ENCODE measurements around the gene HDAC10.

DNA sequence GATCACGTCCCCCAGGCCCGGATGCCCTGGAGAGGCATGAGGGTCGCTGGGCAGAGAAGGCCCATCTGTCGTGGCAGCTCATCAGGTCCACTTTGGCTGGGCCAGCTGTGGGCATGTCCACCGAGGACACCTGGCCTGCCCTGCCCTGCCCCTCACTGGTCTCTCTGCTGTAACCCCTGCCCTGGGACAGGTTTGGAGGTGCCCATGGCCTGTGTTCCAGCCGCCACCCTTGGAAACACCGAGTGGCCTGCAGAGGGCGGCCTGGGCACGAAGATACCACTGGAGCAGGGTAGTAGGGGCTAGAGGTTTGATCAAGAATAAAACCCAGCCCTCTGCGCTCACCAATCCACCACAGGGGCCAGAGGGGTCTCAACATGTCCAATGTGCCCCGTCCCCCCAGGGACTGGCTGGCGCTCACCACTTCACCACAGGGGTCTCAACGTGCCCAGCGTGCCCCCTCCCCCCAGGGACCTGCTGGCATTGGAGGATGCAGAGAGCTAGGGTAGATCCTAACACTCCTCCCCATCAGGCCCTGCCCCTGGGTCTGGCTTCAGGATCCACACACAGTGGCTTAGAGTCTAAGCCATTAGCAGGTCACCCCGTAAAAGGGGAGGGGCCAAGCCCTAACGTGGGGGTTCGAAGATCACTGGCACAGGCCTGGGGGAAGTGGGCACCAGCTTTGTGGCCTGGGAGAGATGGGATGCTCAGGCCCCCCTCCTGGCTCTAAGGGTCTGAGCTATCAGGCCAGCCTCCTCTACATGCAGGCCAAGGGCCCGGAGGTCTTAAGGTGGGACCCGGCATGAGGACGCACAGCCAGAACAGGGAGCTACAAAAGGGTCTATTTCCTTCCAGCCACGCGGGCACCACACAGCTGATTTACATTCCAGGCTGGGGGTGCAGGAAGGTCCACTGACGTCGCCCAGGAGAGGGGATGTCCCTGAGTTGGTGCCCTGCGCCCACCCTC lies 1.3 kb upstream of the HDAC10 start:
- no peak for TF ChIP-seq EZH2phosphoT487 (IDR thresholded peaks at IDR 0.05; ENCODE audit: low read depth)
- TF ChIP-seq, protein P1, sequence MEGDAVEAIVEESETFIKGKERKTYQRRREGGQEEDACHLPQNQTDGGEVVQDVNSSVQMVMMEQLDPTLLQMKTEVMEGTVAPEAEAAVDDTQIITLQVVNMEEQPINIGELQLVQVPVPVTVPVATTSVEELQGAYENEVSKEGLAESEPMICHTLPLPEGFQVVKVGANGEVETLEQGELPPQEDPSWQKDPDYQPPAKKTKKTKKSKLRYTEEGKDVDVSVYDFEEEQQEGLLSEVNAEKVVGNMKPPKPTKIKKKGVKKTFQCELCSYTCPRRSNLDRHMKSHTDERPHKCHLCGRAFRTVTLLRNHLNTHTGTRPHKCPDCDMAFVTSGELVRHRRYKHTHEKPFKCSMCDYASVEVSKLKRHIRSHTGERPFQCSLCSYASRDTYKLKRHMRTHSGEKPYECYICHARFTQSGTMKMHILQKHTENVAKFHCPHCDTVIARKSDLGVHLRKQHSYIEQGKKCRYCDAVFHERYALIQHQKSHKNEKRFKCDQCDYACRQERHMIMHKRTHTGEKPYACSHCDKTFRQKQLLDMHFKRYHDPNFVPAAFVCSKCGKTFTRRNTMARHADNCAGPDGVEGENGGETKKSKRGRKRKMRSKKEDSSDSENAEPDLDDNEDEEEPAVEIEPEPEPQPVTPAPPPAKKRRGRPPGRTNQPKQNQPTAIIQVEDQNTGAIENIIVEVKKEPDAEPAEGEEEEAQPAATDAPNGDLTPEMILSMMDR (IDR thresholded peaks at IDR 0.05; ENCODE audit: low read depth, low read length) = peak; percentile 54

Measured in OCI-LY3 (cell line).